ENCODE measurements around the gene SLC17A3.
A peak's percentile ranks its signal among the peaks of the same experiment; 100 is the strongest.

SLC17A3 gene

GRCh38 chr6:25874118-25874517 is at the start of gene SLC17A3:
Gene SLC17A3, minus strand, starts transcription at chr6:25874243. Its CDS starts 5,856 bp downstream, at chr6:25868387.
- DNase-seq (ENCODE audit: low read depth in 2 of 2), result no peak

- no peak for DNase-seq (ENCODE audit: low read depth in 2 of 2)
These were observed 48.3 kb upstream of the SLC17A3 start for GRCh38 chr6:25922301-25922700.

DNA sequence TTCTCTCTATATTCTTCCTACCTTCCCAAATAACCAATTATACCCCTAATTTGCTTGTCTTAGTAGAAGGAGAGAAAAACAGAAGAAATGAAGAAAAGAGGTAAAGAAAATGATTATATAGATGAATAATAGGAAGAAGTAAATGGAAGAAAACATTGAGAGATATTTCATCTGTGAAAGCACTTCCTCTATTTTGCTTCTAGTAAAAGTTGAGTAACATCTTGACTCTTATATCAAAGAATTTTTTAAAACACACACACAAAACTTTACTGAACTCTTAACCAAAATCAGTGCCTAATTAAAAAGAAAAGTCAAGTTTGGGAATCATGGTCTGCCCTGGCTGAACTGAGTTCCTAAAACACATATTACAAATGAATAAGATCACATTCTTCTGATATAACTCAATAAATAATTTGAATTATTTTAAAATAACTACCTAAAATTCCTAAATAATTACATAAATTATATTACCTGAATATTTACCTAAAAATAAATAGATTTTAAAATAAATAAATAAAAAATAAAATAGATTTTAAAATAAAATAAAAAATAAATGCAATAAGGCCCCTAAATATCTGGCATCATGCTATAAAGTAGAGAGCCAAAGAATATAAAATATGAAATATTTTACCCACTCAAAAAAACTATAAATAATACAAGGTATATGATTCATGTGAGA is 47.6 kb upstream of the SLC17A3 start:
- DNase-seq (ENCODE audit: low read depth in 2 of 2), result no peak

DNA sequence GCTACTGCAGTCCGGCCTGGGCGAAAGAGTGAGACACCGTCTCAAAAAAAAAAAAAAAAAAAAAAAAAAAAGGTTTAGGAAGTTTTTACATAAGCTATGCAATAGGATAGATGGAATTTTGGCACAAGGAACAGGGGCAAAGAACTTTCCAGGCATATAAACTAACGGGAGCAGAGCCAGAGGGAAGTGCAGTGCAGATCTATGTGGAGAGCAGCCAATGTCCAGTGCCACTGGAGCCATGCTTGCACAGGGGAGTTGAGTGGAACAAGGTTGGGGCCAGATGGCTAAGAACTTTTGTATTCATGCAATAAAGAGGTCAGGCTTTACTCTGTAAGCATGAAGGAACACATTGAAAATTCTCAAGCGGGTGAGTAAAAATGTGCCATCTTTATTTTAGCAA is 45.6 kb upstream of the SLC17A3 start:
- DNase-seq (ENCODE audit: low read depth in 2 of 2), result no peak

DNA sequence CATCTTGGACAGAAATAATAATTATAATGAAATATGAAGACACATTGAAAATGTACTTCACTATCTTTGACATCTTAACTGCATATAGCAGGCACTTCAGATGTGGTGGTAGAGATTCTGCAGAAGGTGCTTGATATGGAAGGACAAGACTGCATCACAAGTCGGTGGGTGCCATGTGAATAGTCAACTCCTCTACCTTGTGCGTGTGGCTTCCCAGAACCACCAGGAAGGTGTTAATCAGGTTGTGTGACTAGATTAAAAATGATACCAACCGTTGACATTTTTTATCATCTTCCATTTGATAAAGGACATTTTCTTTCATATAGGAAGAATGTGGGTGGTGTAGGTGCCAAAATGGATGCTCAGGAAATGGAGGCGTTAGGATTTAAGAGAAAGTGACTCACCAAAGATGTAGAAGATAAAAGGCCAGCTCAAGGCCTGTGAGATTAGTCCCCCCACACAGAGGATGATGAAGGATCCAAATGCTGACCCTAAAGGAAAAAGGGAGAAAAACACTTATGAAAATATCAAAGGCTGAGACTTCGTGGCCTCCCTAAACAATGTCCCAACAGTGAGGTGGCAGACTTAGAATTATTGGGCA is 44.1 kb upstream of the SLC17A3 start:
- DNase-seq (ENCODE audit: low read depth in 2 of 2), result peak in 1 of 2 donors; percentile 1

GRCh38 chr6:25916789-25917490 is 42.9 kb upstream of the SLC17A3 start:
- DNase-seq (ENCODE audit: low read depth in 2 of 2), result no peak

GRCh38 chr6:25916330-25916729 is 42.3 kb upstream of the SLC17A3 start:
- no peak for DNase-seq (ENCODE audit: low read depth in 2 of 2)

DNA sequence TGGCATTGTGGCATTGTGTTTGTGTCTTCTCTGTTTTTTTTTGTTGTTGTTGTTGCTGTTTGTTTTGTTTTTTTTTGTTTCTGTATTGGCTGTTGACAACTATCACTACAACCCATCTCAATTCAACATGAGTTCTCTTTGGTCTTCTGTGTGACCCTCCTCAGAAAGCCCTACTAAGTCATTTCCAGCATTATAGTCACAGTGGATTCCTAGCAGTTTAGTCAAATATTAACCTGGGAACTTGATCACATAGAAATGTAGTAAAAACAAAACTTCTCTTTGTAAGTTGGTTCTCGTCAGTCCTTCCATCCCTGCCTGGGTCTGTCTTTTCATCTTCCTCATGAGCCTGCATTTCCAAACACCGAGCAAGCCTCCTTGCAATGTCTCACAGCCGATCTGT is 39.7 kb upstream of the SLC17A3 start:
- DNase-seq (ENCODE audit: low read depth in 2 of 2), result no peak

- DNase-seq (ENCODE audit: low read depth in 2 of 2), result no peak
These were observed 37.3 kb upstream of the SLC17A3 start for GRCh38 chr6:25911351-25911750.

DNA sequence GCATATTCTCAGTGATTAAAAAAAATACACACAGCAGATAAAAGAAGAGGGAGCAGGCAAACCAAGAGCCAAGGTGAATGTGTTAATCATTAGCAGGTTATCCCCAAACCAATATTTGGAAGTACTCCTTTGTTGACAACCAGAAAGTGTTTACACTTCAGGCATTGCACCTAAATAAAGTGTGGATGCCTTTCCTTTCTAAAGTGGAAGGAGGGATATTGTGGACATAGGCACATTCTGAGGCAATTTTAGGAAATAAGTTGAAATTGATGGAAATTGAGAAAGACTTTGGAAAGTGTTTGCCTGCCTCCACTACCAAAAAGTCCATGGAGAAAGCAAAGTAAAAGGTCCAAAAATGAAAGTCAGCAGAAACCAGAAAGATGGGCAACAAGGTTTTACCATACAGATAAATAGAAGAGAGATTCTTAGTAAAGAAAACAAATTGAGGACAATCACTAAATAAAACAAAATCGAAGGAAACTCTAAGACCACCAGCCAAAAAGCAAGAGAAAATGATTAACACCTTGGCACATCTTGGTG is 33.5 kb upstream of the SLC17A3 start:
- no peak for DNase-seq (ENCODE audit: low read depth in 2 of 2)

- DNase-seq (ENCODE audit: low read depth in 2 of 2), result no peak
These were observed 29.5 kb upstream of the SLC17A3 start for GRCh38 chr6:25903467-25904099.

- no peak for DNase-seq (ENCODE audit: low read depth in 2 of 2)
These were observed 28.0 kb upstream of the SLC17A3 start for GRCh38 chr6:25902071-25902470.

- no peak for DNase-seq (ENCODE audit: low read depth in 2 of 2)
These were observed 26.8 kb upstream of the SLC17A3 start for GRCh38 chr6:25900843-25901242.

GRCh38 chr6:25899580-25900408 is 25.8 kb upstream of the SLC17A3 start:
- no peak for DNase-seq (ENCODE audit: low read depth in 2 of 2)

DNA sequence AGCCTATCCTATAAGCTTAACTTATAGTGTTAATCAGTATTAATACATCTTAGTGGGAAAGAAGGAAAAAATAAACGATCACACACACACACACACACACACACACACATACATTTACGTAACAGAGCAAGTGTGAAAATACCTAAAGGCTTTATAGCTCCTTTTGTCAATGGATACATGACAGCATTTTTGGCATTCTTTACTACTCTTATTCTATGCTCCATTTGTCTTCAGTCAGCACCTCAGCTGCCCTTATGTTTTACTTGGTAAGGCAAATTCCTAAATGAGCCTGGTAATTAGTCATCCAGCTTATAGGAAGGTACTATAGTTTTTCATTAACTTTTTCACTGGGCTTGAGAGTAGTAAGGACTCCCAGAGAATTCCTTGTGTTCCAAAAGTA is 25.1 kb upstream of the SLC17A3 start:
- DNase-seq (ENCODE audit: low read depth in 2 of 2), result no peak

GRCh38 chr6:25898289-25898977 is 24.4 kb upstream of the SLC17A3 start:
- no peak for DNase-seq (ENCODE audit: low read depth in 2 of 2)

- no peak for DNase-seq (ENCODE audit: low read depth in 2 of 2)
These were observed 22.2 kb upstream of the SLC17A3 start for GRCh38 chr6:25896252-25896651.

GRCh38 chr6:25895771-25896170 is 21.7 kb upstream of the SLC17A3 start:
- no peak for DNase-seq (ENCODE audit: low read depth in 2 of 2)

- no peak for DNase-seq (ENCODE audit: low read depth in 2 of 2)
These were observed 19.7 kb upstream of the SLC17A3 start for GRCh38 chr6:25893778-25894177.

DNA sequence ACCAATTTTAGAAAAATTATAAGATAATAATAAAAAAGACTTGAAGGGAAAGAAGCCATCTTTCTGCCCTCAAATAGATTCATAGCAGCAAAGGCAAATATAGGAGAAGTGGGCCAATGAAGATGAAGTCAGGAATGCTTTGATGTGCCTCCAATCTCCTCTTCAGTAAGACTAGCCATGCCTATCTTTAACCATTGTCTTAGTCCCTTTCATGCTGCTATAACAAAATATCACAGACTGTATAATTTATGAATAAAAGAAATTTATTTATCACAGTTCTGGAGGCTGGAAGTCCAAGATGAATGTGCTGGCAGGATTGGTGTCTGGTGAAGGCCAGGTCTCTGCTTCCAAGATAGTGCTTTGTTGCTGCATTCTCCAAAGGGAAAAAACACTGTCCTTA is 18.8 kb upstream of the SLC17A3 start:
- no peak for DNase-seq (ENCODE audit: low read depth in 2 of 2)

Data from stimulated activated CD4-positive, alpha-beta T cell treated with anti-CD3 and anti-CD28 coated beads, Interleukin-1b, Interleukin-23, amount 100 ng/mL, for 4 hours (primary cell).